ES-I3 (cell line): ENCODE measurements around the gene IRAK3.

Experiments used
- H3K36me3 ChIP-seq: 2 replicates; pipeline ENCODE4 v1.6.1; 2013; ENCODE audit warnings: mild to moderate bottlenecking, low read length, control low read depth, moderate library complexity; ENCODE audit not compliant: insufficient read depth
- H3K4me1 ChIP-seq: 2 replicates; pipeline ENCODE4 v1.6.1; 2013; ENCODE audit warnings: mild to moderate bottlenecking, control low read depth, low read length; ENCODE audit not compliant: insufficient read depth
- H3K9ac ChIP-seq: 2 replicates; pipeline ENCODE4 v1.6.1; 2013; ENCODE audit warnings: low read depth, mild to moderate bottlenecking, low read length, moderate library complexity
- H3K9me3 ChIP-seq: 2 replicates; pipeline ENCODE4 v1.6.1; 2013; ENCODE audit warnings: mild to moderate bottlenecking, low read length, moderate library complexity; ENCODE audit not compliant: control insufficient read depth, insufficient read depth

The IRAK3 gene

GRCh38 chr12:66241061-66242043, 52.3 kb downstream of the IRAK3 start:
- Histone ChIP-seq H3K4me1 (peaks cover 13% of the 10 kb centered on the region), H3K36me3 (no peaks in the 10 kb centered on the region), H3K9me3 (no peaks in the 10 kb centered on the region), H3K9ac (no peak overlapping the region)

GRCh38 chr12:66242311-66242710, 53.3 kb downstream of the IRAK3 start:
- no peaks in the 10 kb centered on the region for H3K9me3 ChIP-seq
- peaks cover 13% of the 10 kb centered on the region for H3K4me1 ChIP-seq
- no peaks in the 10 kb centered on the region for H3K36me3 ChIP-seq
- no peak overlapping the region for H3K9ac ChIP-seq

- Histone ChIP-seq H3K4me1 (peaks cover 9% of the 10 kb centered on the region), H3K9ac (no peak overlapping the region), H3K36me3 (no peaks in the 10 kb centered on the region), H3K9me3 (no peaks in the 10 kb centered on the region)
Observed at GRCh38 chr12:66243911-66244310, 54.9 kb downstream of the IRAK3 start.

- Histone ChIP-seq H3K9ac (no peak overlapping the region), H3K4me1 (peaks cover 9% of the 10 kb centered on the region), H3K36me3 (no peaks in the 10 kb centered on the region), H3K9me3 (no peaks in the 10 kb centered on the region)
Observed at GRCh38 chr12:66244446-66244845, 55.4 kb downstream of the IRAK3 start.

GRCh38 chr12:66247741-66248140, 58.7 kb downstream of the IRAK3 start:
- Histone ChIP-seq H3K36me3 (no peaks in the 10 kb centered on the region), H3K4me1 (no peaks in the 10 kb centered on the region), H3K9me3 (no peaks in the 10 kb centered on the region), H3K9ac (no peak overlapping the region)

GRCh38 chr12:66251049-66251448, 62.0 kb downstream of the IRAK3 start:
- Histone ChIP-seq H3K9ac (no peak overlapping the region), H3K9me3 (no peaks in the 10 kb centered on the region), H3K36me3 (no peaks in the 10 kb centered on the region), H3K4me1 (no peaks in the 10 kb centered on the region)

- Histone ChIP-seq H3K4me1 (no peaks in the 10 kb centered on the region), H3K36me3 (no peaks in the 10 kb centered on the region), H3K9ac (no peak overlapping the region), H3K9me3 (no peaks in the 10 kb centered on the region)
Observed at GRCh38 chr12:66252771-66253170, 63.8 kb downstream of the IRAK3 start.

GRCh38 chr12:66255737-66256136, 66.7 kb downstream of the IRAK3 start:
- H3K9ac ChIP-seq: no peak overlapping the region
- H3K9me3 ChIP-seq: no peaks in the 10 kb centered on the region
- no peaks in the 10 kb centered on the region for H3K36me3 ChIP-seq
- H3K4me1 ChIP-seq: no peaks in the 10 kb centered on the region

GRCh38 chr12:66258011-66258410, 69.0 kb downstream of the IRAK3 start:
- Histone ChIP-seq H3K4me1 (no peaks in the 10 kb centered on the region), H3K9me3 (no peaks in the 10 kb centered on the region), H3K9ac (no peak overlapping the region), H3K36me3 (no peaks in the 10 kb centered on the region)

GRCh38 chr12:66262737-66263136, 73.7 kb downstream of the IRAK3 start:
- no peak overlapping the region for H3K9ac ChIP-seq
- H3K36me3 ChIP-seq: no peaks in the 10 kb centered on the region
- H3K4me1 ChIP-seq: no peaks in the 10 kb centered on the region
- no peaks in the 10 kb centered on the region for H3K9me3 ChIP-seq

GRCh38 chr12:66268562-66268961, 79.5 kb downstream of the IRAK3 start:
- H3K9me3 ChIP-seq: no peaks in the 10 kb centered on the region
- peaks cover 7% of the 10 kb centered on the region for H3K4me1 ChIP-seq
- H3K9ac ChIP-seq: no peak overlapping the region
- H3K36me3 ChIP-seq: no peaks in the 10 kb centered on the region

GRCh38 chr12:66269142-66269541, 80.1 kb downstream of the IRAK3 start:
- Histone ChIP-seq H3K9ac (no peak overlapping the region), H3K36me3 (no peaks in the 10 kb centered on the region), H3K9me3 (no peaks in the 10 kb centered on the region; the same call in 1 of the 2 replicates), H3K4me1 (peaks cover 7% of the 10 kb centered on the region)

GRCh38 chr12:66269757-66270383, 80.9 kb downstream of the IRAK3 start:
- H3K9ac ChIP-seq: no peak overlapping the region
- H3K36me3 ChIP-seq: no peaks in the 10 kb centered on the region
- H3K9me3 ChIP-seq: no peaks in the 10 kb centered on the region; the same call in 1 of the 2 replicates
- peaks cover 7% of the 10 kb centered on the region for H3K4me1 ChIP-seq

GRCh38 chr12:66270613-66271012, 81.6 kb downstream of the IRAK3 start:
- H3K36me3 ChIP-seq: no peaks in the 10 kb centered on the region
- no peaks in the 10 kb centered on the region; the same call in 1 of the 2 replicates for H3K9me3 ChIP-seq
- H3K4me1 ChIP-seq: peaks cover 7% of the 10 kb centered on the region
- H3K9ac ChIP-seq: no peak overlapping the region

- H3K9me3 ChIP-seq: no peaks in the 10 kb centered on the region; the same call in 1 of the 2 replicates
- no peak overlapping the region for H3K9ac ChIP-seq
- H3K36me3 ChIP-seq: no peaks in the 10 kb centered on the region
- peaks cover 7% of the 10 kb centered on the region for H3K4me1 ChIP-seq
Observed at GRCh38 chr12:66272650-66273049, 83.6 kb downstream of the IRAK3 start.
